Measurements from ENCODE around the gene BMP8B.

The BMP8B gene

DNA sequence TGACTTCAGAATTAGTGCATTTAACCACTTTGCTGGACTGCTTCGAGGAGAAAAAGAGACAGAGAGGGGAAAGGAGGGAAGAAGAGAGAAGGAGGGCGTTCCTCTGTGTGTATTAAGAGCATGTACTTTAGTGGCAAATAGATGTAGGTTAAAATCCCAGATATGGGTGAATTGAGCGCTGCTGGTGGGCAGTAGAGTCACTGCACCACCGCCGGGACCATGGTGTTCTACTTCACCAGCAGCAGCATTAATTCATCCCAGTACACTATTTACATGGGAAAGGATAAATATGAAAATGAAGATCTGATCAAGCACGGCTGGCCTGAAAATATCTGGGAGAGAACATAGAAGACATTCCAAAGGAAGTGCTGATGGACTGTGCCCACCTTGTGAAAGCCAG is 70.9 kb downstream of the BMP8B start:
- DNase-seq, result no peak

DNA sequence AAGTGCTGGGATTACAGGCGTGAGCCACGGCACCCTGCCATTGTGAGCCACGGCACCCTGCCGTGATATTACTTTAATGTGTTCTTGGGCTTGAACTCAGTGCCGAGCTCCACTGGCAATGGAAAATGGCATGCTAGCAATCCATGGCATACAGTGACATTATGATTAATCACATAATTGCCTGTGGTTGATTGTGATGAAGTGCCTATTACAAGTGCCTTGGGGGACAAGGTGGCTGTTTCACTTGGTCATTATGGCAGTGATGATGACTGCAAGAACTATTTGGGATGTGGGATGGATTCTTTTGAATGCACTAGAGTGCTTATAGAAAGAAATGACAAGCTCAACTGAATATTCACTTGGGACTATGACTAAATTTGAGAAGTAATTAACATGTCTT is 75.1 kb downstream of the BMP8B start:
- DNase-seq, result no peak

DNA sequence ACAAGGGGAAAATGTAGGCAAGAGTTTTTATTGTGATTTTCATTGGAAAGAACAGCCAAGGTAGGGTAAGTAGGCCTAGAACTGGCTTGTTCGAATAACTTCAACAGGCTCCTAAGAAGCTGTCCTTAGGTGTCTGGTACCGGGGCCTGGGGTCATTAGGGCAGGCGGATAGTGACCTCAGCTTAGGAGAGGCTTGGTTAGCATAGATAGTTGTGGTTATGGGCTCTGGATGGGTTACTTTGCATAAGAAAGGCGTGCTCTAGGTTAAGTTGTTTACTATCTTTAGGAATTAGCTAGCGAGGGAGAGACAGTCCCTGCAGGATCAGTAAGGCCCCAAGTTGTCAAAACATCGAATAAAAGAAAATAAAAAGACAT is 76.7 kb downstream of the BMP8B start:
- no peak for DNase-seq

DNA sequence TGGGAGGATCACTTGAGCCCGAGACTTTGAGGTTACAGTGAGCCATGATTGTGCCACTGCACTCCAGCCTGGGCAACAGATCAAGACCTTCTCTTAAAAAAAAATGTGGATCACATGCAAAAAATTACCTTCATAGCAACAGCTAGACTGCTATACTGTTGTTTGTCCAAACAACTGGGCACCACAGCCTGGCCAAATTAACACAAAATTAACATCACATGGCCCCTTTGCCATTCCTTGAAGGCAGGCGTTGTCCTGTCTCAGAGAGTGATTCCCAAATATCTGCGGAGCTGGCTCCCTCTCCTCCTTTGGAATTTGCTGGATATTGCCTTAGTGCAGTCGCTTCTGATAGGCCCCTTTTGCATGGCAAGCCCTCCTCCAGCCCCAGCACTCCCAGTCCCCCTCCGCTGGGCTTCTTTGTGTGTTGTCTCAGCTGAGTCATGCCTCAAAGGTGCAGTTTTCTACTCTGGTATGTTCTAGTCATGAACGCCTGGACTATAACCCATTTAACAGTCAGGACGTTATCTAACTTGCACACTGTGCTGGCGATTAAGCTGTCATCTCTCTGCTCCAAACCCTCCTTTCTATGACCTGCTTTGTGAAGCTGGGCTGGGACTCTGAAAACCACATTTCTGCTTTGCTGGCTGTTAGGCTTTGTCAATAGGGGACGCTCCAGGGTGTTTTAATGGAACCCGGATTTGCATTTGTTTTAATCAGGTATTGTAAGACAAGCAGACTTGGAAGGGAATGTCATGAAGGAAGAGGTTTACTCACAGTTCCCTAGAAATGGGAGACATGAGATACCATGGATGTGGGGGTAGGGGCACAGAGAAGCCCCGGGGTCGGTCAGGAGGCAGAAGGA is 77.3 kb downstream of the BMP8B start:
- no peak for DNase-seq

DNA sequence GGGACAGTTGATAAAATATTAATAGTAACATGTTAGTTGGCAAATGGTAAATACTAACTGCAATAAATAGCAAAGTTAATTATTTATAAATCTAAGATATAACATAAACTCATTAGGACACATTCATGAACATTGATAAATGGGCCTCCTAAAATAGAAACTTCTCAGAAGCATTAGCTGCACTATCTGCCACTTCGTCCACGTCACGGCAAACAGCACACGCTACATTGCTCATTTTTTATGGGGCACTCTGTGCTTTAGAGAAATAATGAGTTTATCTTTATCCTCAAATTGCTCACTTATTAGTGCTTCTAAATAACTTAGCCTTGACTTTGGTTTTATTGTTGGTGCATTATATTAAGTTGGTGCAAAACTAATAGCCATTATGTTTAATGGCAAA is 81.2 kb downstream of the BMP8B start:
- DNase-seq, result no peak
